ENCODE data around the gene SLC3A2. TPM values are rescaled to one million over a fixed set of nuclear protein-coding genes. Genes with fewer than 3 reads are reported as not detected.

Gene SLC3A2
- total and polyA plus RNA-seq, 2 of the 13 experiments (the other 11 are each of a cell fraction or from before 2014, with no cell fraction given) = 213 to 226 TPM

DNA sequence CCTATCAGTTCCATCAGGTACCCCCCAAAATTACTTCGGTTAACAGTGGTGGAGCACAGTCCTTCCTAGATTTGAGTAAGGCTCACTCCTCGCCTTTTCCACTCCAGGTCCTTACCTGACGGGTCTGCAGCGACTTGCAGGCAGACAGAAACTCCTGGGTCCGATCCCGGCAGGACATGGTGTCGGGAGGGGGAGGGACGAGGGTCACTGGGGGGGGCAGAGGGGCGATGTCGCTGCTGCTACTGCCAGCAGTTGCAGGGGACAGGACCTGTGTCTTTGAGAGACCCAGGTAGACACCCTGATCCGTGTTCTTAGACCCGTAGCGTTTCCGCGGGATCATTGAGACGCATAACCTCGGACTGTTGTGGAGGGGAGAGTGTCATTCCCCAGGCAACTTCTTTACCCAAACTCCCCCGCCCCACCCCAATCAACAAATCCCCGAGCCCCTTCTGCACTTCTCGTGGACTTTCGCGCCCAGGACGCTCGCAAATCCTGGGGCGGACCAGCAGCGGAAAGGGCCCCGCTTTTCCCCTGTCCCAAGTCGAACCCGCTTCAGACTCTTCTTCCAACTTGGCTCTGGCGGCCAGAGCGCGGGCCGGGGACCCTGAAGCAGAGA, 49.7 kb upstream of the SLC3A2 start:
- CTCF ChIA-PET (ENCODE audit: low intra/inter-chr PET ratio, low total read pairs) = no interaction called here
- H3K27me3 ChIP-seq (ENCODE audit: control insufficient read depth in 1 of 2, insufficient read depth in 2 of 2, low read length in 2 of 2) = no peaks in the 10 kb centered on the region; a peak in 1 of 5 replicates
- H2AFZ ChIP-seq (ENCODE audit: low read length) = no peak overlapping the region
- in situ Hi-C loops (cut with HindIII; ENCODE audit: extremely low pct_ligation_motif_present, low pct_unique_long_range_greater_than_20kb) = loop anchor here (5.0 kb wide), 1 partner anchor 44 kb away; the partner anchor contains the start of gene TMEM179B
- POLR2A ChIA-PET = interaction anchor here (0.9 to 4.7 kb wide), 21 partner anchors 9 to 209 kb away, joined by 3 to 164 read pairs (median 12); partner anchors contain the start of genes B3GAT3, BSCL2, C11orf98 and CSKMT
- peak overlapping the region; percentile 95 for H3K27ac ChIP-seq (ENCODE audit: extremely low read length, insufficient read depth, low read length)
- H3K9ac ChIP-seq (ENCODE audit: insufficient read depth, low read depth, low read length) = peak overlapping the region; percentile 94
- DNase-seq (ENCODE audit: low spot score) (peak; percentile 57), ATAC-seq (peak; percentile 49), FAIRE-seq (no peak)
- peaks cover 20 to 42% of the 10 kb centered on the region in 2 experiments for H3K36me3 ChIP-seq (replicated peaks in 1 of 2; ENCODE audit: control insufficient read depth in 1 of 2, insufficient read depth in 2 of 2, low read length in 2 of 2)
- peaks cover 29% of the 10 kb centered on the region for H3K79me2 ChIP-seq (ENCODE audit: insufficient read depth, low read length)
- 2% methylated on average over 26 of the region's 33 CpGs for WGBS (ENCODE audit: low lambda C conversion rate)
- peak overlapping the region; percentile 90 for H3K4me2 ChIP-seq (ENCODE audit: low read depth, low read length)
- BruUV-seq (replicated peaks) = no TSS peak
- H4K20me1 ChIP-seq (ENCODE audit: insufficient read depth, low read length) = no peaks in the 10 kb centered on the region
- peaks cover 32% of the 10 kb centered on the region for H3K4me1 ChIP-seq (ENCODE audit: insufficient read depth, low read length)
- H3K4me3 ChIP-seq (replicated peaks in 1 of 3; ENCODE audit: insufficient read depth in 1 of 3, low read depth in 2 of 3, low read length in 3 of 3) = peak overlapping the region; percentile 78 to 100 (median 99)
- no peaks in the 10 kb centered on the region for H3K9me3 ChIP-seq (ENCODE audit: low read length)
- intact Hi-C loops (cut with micrococcal nuclease; ENCODE audit: unreplicated experiment) = loop anchor here (1.0 to 2.0 kb wide), 3 partner anchors 10 to 44 kb away; partner anchors contain the start of genes NXF1 and TMEM179B
- TF ChIP-seq ONECUT2 (CRISPR knock-in tag; IDR thresholded peaks at IDR 0.05) = no peak
- TF ChIP-seq, protein P1, sequence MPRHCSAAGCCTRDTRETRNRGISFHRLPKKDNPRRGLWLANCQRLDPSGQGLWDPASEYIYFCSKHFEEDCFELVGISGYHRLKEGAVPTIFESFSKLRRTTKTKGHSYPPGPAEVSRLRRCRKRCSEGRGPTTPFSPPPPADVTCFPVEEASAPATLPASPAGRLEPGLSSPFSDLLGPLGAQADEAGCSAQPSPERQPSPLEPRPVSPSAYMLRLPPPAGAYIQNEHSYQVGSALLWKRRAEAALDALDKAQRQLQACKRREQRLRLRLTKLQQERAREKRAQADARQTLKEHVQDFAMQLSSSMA (CRISPR knock-in tag; IDR thresholded peaks at IDR 0.05) = no peak
- no peak for TF ChIP-seq KAT2B (IDR thresholded peaks at IDR 0.05; ENCODE audit: borderline replicate concordance, low read depth, low read length)
- 0 out of 2 replicates have a peak, but pooled peaks have one; percentile 67 for TF ChIP-seq ZNF850 (CRISPR knock-in tag; conservative IDR thresholded peaks at IDR 0.05)
- TF ChIP-seq, protein P2, sequence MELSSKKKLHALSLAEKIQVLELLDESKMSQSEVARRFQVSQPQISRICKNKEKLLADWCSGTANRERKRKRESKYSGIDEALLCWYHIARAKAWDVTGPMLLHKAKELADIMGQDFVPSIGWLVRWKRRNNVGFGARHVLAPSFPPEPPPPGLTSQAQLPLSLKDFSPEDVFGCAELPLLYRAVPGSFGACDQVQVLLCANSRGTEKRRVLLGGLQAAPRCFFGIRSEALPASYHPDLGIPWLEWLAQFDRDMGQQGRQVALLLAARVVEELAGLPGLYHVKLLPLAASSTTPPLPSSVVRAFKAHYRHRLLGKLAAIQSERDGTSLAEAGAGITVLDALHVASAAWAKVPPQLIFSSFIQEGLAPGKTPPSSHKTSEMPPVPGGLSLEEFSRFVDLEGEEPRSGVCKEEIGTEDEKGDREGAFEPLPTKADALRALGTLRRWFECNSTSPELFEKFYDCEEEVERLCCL (CRISPR knock-in tag; IDR thresholded peaks at IDR 0.05; ENCODE audit: borderline replicate concordance) = no peak
- TF ChIP-seq, protein P3, sequence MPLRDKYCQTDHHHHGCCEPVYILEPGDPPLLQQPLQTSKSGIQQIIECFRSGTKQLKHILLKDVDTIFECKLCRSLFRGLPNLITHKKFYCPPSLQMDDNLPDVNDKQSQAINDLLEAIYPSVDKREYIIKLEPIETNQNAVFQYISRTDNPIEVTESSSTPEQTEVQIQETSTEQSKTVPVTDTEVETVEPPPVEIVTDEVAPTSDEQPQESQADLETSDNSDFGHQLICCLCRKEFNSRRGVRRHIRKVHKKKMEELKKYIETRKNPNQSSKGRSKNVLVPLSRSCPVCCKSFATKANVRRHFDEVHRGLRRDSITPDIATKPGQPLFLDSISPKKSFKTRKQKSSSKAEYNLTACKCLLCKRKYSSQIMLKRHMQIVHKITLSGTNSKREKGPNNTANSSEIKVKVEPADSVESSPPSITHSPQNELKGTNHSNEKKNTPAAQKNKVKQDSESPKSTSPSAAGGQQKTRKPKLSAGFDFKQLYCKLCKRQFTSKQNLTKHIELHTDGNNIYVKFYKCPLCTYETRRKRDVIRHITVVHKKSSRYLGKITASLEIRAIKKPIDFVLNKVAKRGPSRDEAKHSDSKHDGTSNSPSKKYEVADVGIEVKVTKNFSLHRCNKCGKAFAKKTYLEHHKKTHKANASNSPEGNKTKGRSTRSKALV (CRISPR knock-in tag; IDR thresholded peaks at IDR 0.05) = 0 out of 2 replicates have a peak, but pooled peaks have one; percentile 22
- TF ChIP-seq ZC3H13 (CRISPR knock-in tag; IDR thresholded peaks at IDR 0.05) = 0 out of 2 replicates have a peak, but pooled peaks have one; percentile 6
- no peak for TF ChIP-seq AGO2 (optimal IDR thresholded peaks at IDR 0.05; ENCODE audit: low read depth, low read length)
- TF ChIP-seq ZNF557 (CRISPR knock-in tag; IDR thresholded peaks at IDR 0.05) = no peak
- peak; percentile 26 for TF ChIP-seq HNRNPLL (IDR thresholded peaks at IDR 0.05; ENCODE audit: low read depth, low read length, poor library complexity, severe bottlenecking)
- TF ChIP-seq, protein P4, sequence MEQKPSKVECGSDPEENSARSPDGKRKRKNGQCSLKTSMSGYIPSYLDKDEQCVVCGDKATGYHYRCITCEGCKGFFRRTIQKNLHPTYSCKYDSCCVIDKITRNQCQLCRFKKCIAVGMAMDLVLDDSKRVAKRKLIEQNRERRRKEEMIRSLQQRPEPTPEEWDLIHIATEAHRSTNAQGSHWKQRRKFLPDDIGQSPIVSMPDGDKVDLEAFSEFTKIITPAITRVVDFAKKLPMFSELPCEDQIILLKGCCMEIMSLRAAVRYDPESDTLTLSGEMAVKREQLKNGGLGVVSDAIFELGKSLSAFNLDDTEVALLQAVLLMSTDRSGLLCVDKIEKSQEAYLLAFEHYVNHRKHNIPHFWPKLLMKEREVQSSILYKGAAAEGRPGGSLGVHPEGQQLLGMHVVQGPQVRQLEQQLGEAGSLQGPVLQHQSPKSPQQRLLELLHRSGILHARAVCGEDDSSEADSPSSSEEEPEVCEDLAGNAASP (CRISPR knock-in tag; IDR thresholded peaks at IDR 0.05; ENCODE audit: borderline replicate concordance) = peak; percentile 24; the same call in 1 of the 2 replicates
- TF ChIP-seq ZNF749 (CRISPR knock-in tag; IDR thresholded peaks at IDR 0.05; ENCODE audit: borderline replicate concordance) = peak; percentile 46; the same call in 1 of the 2 replicates
- TF ChIP-seq, protein P5, sequence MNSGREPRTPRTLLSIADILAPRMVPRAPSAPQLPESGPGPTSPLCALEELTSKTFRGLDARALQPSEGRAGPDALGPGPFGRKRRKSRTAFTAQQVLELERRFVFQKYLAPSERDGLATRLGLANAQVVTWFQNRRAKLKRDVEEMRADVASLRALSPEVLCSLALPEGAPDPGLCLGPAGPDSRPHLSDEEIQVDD (CRISPR knock-in tag; IDR thresholded peaks at IDR 0.05; ENCODE audit: borderline replicate concordance) = no peak
- TF ChIP-seq TBX2 (CRISPR knock-in tag; IDR thresholded peaks at IDR 0.05; ENCODE audit: borderline replicate concordance) = peak; percentile 28
